Activated T-helper 1 cell treated with anti-CD3 and anti-CD28 coated beads, Interleukin-12 subunit alpha, Interleukin-12 subunit beta, Interleukin-2, Interleukin-4 antibody, amounts not matched to agents 30 ng/mL and 10 ng/mL and 1 ng/mL, durations not matched to agents 14 hours and 24 hours and 36 hours (primary cell): ENCODE measurements around the gene RPP21. TPM values are rescaled to one million over a fixed set of nuclear protein-coding genes. Genes with fewer than 3 reads are reported as not detected.
"Not testable (repeated sequence)": the region's sequence is repeated elsewhere in the genome, so short reads cannot be mapped to it uniquely, and the experiment has no call there.

ENCODE experiments used
- DNase-seq: peaks from one replicate; pipeline ENCODE4 v3.0.0; 2021; ENCODE audit warnings: low spot score
- H3K27ac Mint-ChIP-seq: one replicate; pipeline ENCODE4 v1.8.0; 2021; ENCODE audit warnings: mild to moderate bottlenecking, mixed read lengths
- H3K27me3 Mint-ChIP-seq: one replicate; pipeline ENCODE4 v1.8.0; 2022; ENCODE audit warnings: mild to moderate bottlenecking, moderate library complexity, mixed read lengths; ENCODE audit not compliant: insufficient read depth
- H3K36me3 Mint-ChIP-seq: one replicate; pipeline ENCODE4 v1.8.0; 2021; ENCODE audit warnings: low read depth, mixed read lengths
- H3K4me1 Mint-ChIP-seq: one replicate; pipeline ENCODE4 v1.8.0; 2021; ENCODE audit warnings: low read depth, mixed read lengths
- H3K4me3 Mint-ChIP-seq: one replicate; pipeline ENCODE4 v1.8.0; 2021; ENCODE audit warnings: mild to moderate bottlenecking, moderate library complexity, mixed read lengths
- H3K9me3 Mint-ChIP-seq: one replicate; pipeline ENCODE4 v1.8.0; 2021; ENCODE audit warnings: mixed read lengths
- intact Hi-C: fragments of 100-400 bp; cut with micrococcal nuclease; formaldehyde crosslinking; loops from one replicate; pipeline ENCODE4 v1.15.1; 2024
- total RNA-seq: library from RNA; stranded (reverse); gene quantifications from 2 replicates; pipeline ENCODE4 v1.2.3, GENCODE V29; 2022

The RPP21 gene
- total RNA-seq, 1 donor from 2014 or later: 62.8 TPM

DNA sequence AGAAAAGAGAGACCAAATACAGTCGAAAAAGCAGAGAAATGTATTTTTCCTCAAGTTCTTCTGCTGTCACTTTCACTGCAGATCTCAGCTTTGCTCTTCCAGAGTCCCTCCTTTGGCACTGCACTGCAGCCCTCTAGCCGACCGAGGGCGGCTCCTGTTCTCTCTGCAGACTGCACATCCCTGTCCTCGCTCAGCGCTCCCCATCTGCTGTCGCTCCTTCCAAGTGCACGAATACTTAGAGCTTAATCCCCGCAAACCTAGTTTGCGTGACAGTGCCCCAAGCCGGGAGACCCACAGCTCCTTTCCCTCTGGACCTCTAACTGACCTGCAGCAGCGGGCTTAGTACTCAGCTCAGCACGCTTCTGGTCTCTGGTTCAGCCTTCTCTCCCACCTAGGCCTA, 15.2 kb downstream of the RPP21 start:
- DNase-seq: no peak
- H3K36me3 Mint-ChIP-seq: no peaks in the 10 kb centered on the region
- no peak overlapping the region for H3K4me3 Mint-ChIP-seq
- H3K9me3 Mint-ChIP-seq: no peaks in the 10 kb centered on the region
- H3K27ac Mint-ChIP-seq: no peak overlapping the region
- peaks cover 10% of the 10 kb centered on the region for H3K4me1 Mint-ChIP-seq
- intact Hi-C loops: no loop called here
- H3K27me3 Mint-ChIP-seq: peaks cover 77% of the 10 kb centered on the region

DNA sequence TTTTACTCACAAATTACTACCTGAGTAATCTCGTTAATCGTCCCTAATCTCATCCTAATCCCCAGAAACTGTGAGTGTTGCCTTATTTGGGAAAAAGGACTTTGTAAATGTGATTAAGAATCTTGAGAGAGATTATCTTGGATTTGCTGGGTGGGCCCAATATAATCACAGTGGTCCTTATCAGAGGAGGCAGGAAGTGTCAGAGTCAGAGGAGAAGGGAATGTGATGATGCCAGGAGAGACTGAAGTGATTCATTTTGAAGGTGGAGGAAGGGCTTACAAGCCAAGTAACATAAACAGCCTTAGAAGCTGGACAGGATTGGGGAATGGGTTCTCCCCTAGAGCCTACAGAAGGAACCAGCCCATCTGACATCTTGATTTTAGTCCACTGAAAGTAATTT, 16.7 kb downstream of the RPP21 start:
- Mint-ChIP-seq H3K36me3 (no peaks in the 10 kb centered on the region), H3K4me1 (peaks cover 10% of the 10 kb centered on the region)

DNA sequence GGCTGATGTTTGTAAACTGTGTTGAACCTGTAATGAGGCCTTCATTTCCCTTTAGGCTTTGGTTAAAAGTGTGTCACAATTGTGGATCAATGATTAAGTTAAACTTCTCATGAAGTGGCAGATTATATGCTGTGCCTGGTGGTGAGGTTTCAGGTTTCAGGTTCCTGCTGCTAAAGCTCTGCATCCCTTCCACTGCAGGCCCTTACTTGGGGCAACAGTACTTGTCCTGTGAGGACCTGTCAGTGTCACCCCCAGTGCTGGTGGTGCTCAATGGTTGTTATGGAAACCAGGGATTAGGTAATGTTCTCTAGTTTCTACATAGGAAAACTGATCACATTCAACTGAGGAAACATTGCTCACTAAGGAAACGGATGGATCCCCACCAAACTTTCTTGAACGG, 18.5 kb downstream of the RPP21 start:
- Mint-ChIP-seq H3K4me3 (no peak overlapping the region), H3K36me3 (no peaks in the 10 kb centered on the region), H3K27me3 (peaks cover 77% of the 10 kb centered on the region), H3K4me1 (no peaks in the 10 kb centered on the region), H3K9me3 (no peaks in the 10 kb centered on the region), H3K27ac (no peak overlapping the region)
- DNase-seq: no peak
- intact Hi-C loops: no loop called here

More for the DNA sequence above, 16.7 kb downstream of the RPP21 start:
- H3K27ac Mint-ChIP-seq: no peak overlapping the region
- H3K9me3 Mint-ChIP-seq: no peaks in the 10 kb centered on the region
- intact Hi-C loops: no loop called here
- no peak overlapping the region for H3K4me3 Mint-ChIP-seq
- peaks cover 82% of the 10 kb centered on the region for H3K27me3 Mint-ChIP-seq
- no peak for DNase-seq

DNA sequence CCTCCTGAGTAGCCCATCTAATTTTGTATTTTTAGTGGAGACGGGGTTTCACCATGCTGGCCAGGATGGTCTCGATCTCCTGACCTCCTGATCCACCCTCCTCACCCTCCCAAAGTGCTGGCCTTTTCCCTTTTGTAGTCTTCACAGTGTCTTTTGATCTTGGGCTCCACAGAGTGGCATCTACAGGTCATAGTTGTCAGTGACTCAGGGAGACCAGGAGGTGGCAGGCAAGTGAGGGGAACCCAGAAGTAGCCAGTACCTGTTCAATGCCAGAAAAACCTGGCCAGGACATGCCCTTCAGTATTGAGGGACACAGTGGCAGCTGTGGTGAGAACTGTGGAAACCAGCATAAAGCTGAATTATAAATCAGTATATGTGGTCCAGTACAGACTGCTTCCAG, 19.6 kb downstream of the RPP21 start:
- H3K4me1 Mint-ChIP-seq: no peaks in the 10 kb centered on the region
- H3K27me3 Mint-ChIP-seq: peaks cover 78% of the 10 kb centered on the region
- H3K4me3 Mint-ChIP-seq: no peak overlapping the region
- no peaks in the 10 kb centered on the region for H3K36me3 Mint-ChIP-seq
- intact Hi-C loops: no loop called here
- no peak for DNase-seq
- H3K9me3 Mint-ChIP-seq: no peaks in the 10 kb centered on the region
- H3K27ac Mint-ChIP-seq: no peak overlapping the region

DNA sequence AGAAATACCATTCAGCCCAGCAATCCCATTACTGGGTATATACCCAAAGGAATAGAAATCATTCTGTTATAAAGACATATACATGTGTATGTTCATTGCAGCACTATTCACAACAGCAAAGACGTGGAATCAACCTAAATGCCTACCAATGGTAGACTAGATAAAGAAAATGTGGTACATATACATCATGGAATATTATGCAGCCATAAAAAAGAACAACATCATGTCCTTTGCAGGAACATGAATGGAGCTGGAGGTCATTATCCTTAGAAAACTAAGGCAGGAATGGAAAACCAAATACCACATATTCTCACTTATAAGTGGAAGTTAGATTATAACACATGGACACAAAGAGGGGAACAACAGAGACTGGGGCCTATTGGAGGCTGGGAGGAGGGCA, 24.3 kb downstream of the RPP21 start:
- intact Hi-C loops: not testable (repeated sequence)

DNA sequence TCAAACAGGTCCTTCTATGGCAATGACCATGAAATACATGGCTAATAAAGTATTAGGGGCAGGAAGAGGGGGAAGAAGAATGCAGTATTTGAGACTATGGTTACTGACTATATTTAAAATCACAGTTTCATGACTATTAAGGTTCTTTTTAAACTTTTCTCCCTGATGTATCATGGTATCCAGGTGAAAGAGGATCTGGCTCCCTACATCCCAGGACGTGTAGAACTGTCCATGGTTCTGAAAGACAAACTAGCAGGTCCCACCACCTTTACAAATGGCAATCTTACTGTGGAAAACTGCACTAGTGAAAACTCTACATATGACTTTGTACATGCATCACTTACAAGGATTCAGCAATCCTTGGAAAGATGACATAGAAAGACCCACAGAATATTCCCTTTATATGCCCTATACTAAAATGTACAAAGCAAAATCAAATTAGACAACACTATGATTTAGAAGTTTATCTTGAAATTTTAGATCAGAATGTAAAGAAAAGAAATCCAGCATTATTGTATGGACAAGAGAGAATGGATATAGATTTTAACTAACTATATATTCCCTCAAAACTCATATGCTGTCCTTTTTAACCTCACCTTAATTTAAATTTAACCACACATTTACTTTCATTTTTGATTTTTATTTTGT, 33.5 kb downstream of the RPP21 start:
- Mint-ChIP-seq H3K27me3 (peaks cover 44% of the 10 kb centered on the region), H3K27ac (no peak overlapping the region), H3K9me3 (no peaks in the 10 kb centered on the region), H3K4me3 (no peak overlapping the region), H3K36me3 (no peaks in the 10 kb centered on the region), H3K4me1 (no peaks in the 10 kb centered on the region)
- no peak for DNase-seq
- intact Hi-C loops: no loop called here

More for the DNA sequence above, 24.3 kb downstream of the RPP21 start:
- H3K4me1 Mint-ChIP-seq, H3K9me3 Mint-ChIP-seq, H3K27ac Mint-ChIP-seq, H3K4me3 Mint-ChIP-seq, H3K36me3 Mint-ChIP-seq, DNase-seq: not testable (repeated sequence)
- H3K27me3 Mint-ChIP-seq: peaks cover 52% of the 10 kb centered on the region

DNA sequence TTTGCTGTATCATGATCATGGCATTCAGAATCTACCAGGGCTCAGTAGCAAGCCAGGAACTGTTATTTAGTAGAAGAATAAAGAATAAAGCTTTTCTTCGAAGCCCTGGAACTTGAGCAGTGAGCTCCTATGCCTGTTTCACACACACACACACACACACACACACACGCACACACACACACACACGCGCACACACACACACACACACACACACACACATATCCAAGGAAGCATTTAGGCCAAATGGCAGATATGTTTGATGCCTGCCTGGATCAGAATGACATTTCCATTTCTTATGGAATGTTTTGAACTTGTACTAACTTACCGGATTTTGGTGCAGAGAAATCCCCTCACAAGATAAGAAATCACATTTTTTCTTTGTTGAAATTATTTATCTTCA, 35.5 kb downstream of the RPP21 start:
- intact Hi-C loops: no loop called here
- Mint-ChIP-seq H3K36me3 (no peaks in the 10 kb centered on the region), H3K4me3 (no peak overlapping the region), H3K4me1 (no peaks in the 10 kb centered on the region), H3K27me3 (peaks cover 49% of the 10 kb centered on the region), H3K9me3 (no peaks in the 10 kb centered on the region), H3K27ac (no peak overlapping the region)
- no peak for DNase-seq

DNA sequence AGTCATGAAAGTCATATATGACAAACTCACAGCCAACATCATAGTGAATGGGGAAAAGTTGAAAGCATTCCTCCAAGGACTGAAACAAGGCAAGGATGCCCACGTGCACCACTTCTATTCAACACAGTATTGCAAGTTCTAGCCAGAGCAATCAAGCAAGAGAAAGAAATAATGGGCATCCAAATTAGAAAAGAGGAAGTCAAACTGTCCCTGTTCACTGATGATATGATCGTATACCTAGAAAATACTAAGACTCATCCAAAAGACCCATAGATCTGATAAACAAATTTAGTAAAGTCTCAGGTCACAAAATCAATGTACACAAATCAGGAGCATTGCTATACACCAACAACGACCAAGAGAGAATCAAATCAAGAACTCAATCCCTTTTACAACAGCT, 41.2 kb downstream of the RPP21 start:
- intact Hi-C loops: no loop called here
- DNase-seq: no peak
- Mint-ChIP-seq H3K27ac (no peak overlapping the region), H3K4me3 (no peak overlapping the region), H3K36me3 (no peaks in the 10 kb centered on the region), H3K27me3 (peaks cover 77% of the 10 kb centered on the region), H3K9me3 (no peaks in the 10 kb centered on the region), H3K4me1 (peaks cover 1% of the 10 kb centered on the region)

DNA sequence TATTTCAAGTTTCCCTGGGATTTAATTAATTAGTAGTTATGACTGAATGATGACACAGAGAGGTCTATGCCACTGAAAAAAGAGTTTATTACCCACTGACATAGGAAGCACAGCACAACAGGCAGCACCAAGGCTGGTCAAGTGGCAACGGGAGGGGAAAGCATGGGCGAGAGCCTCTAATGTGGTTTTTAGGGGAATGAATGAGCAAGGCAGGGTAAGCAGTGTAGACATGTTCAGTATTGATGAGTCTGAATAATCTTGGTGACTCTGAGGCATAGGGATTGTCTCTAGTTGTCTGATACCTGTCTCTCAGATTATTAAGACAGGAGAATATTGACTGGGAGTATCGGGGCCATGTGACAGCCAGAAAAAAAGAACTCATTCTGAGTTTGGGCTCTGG, 46.3 kb downstream of the RPP21 start:
- Mint-ChIP-seq H3K27me3 (peaks cover 81% of the 10 kb centered on the region), H3K4me1 (peaks cover 5% of the 10 kb centered on the region), H3K27ac (no peak overlapping the region), H3K36me3 (no peaks in the 10 kb centered on the region), H3K9me3 (no peaks in the 10 kb centered on the region), H3K4me3 (no peak overlapping the region)
- DNase-seq: no peak
- intact Hi-C loops: no loop called here

DNA sequence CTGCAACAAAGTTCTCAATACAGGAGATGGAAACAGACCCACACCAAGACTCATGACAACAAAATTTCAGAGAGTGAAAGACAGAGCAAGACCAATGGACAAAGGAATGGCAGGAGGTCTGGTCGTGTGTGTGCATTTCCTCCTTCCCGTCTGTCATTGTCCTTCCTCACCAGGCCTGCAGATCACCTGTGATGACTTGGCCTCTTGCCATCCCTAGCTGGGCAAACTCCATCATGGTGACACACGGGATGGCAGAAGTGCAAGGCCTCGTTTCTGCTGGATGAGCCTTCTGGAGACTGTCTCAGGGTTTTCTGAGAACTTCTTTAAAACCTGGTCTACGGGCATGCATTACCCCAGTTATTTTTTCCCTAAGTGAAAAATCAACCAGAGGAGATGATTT, 49.2 kb downstream of the RPP21 start:
- Mint-ChIP-seq H3K9me3 (no peaks in the 10 kb centered on the region), H3K4me3 (no peak overlapping the region), H3K4me1 (peaks cover 10% of the 10 kb centered on the region), H3K27me3 (peaks cover 66% of the 10 kb centered on the region), H3K27ac (no peak overlapping the region), H3K36me3 (no peaks in the 10 kb centered on the region)
- DNase-seq: no peak
- intact Hi-C loops: no loop called here

Other genes starting within 250 kb of the RPP21 start
- not detected in 2 replicates for gene TRIM31, start 232.1 kb upstream of the RPP21 start, total RNA-seq
- gene TRIM40, start 209.0 kb upstream of the RPP21 start, total RNA-seq: not detected in 2 replicates
- 0.05 and 0.08 TPM in 2 replicates for gene TRIM10, start 183.9 kb upstream of the RPP21 start, total RNA-seq
- gene TRIM15, start 181.6 kb upstream of the RPP21 start, total RNA-seq: 0.39 and 0.59 TPM in 2 replicates
- 61.6 and 64.7 TPM in 2 replicates for gene TRIM26, start 131.8 kb upstream of the RPP21 start, total RNA-seq
- 14.2 and 15.6 TPM in 2 replicates for gene TRIM39, start 18.2 kb upstream of the RPP21 start, total RNA-seq
- gene HLA-E, start 144.4 kb downstream of the RPP21 start, total RNA-seq: 476 and 483 TPM in 2 replicates
- gene GNL1, start 211.3 kb downstream of the RPP21 start, total RNA-seq: 86.3 and 92.4 TPM in 2 replicates
- gene PRR3, start 212.1 kb downstream of the RPP21 start, total RNA-seq: 41.6 and 42.1 TPM in 2 replicates
- 115 and 120 TPM in 2 replicates for gene ABCF1, start 226.3 kb downstream of the RPP21 start, total RNA-seq